SK-N-SH treated with all-trans-retinoic acid at 6 μM for 48 hours (cell line): ENCODE data around the gene ATP6V0C.

Experiments
- ATAC-seq: fragments of 200-7000 bp; cut with Tn5 transposase; 3 replicates; pipeline ENCODE4 v1.9.1; 2020; ENCODE audit warnings: mild to moderate bottlenecking, moderate library complexity
- ARNTL ChIP-seq: fragments of 450-650 bp; formaldehyde crosslinking; IDR thresholded peaks from 2 replicates; pipeline ENCODE4 v1.5.0; 2020; ENCODE audit warnings: low read depth, mild to moderate bottlenecking, moderate library complexity, borderline replicate concordance
- CREB5 ChIP-seq: fragments of 250-450 bp; sonication (Bioruptor Pico); IDR thresholded peaks from 2 replicates; pipeline ENCODE4 v1.5.1; 2020; ENCODE audit warnings: low read depth, mild to moderate bottlenecking, moderate library complexity
- CSRNP3 ChIP-seq: fragments of 250-450 bp; sonication (Bioruptor Pico); IDR thresholded peaks from 2 replicates; pipeline ENCODE4 v1.5.1; 2021; ENCODE audit warnings: mild to moderate bottlenecking, moderate library complexity
- ESRRG ChIP-seq: fragments of 250-450 bp; sonication (Bioruptor Pico); IDR thresholded peaks from 2 replicates; pipeline ENCODE4 v1.6.1; 2021; ENCODE audit warnings: mild to moderate bottlenecking
- GLIS3 ChIP-seq: fragments of 250-450 bp; sonication (Bioruptor Pico); IDR thresholded peaks from 2 replicates; pipeline ENCODE4 v1.5.0; 2020; ENCODE audit warnings: mild to moderate bottlenecking, moderate library complexity
- ISL1 ChIP-seq: fragments of 250-450 bp; sonication (Bioruptor Pico); IDR thresholded peaks from 2 replicates; pipeline ENCODE4 v2.1.2; 2022; ENCODE audit warnings: mild to moderate bottlenecking, moderate library complexity
- OSR1 ChIP-seq: fragments of 250-450 bp; sonication (Bioruptor Pico); IDR thresholded peaks from 2 replicates; pipeline ENCODE4 v1.8.0; 2022; ENCODE audit warnings: moderate library complexity, mild to moderate bottlenecking, inconsistent platforms
- PATZ1 ChIP-seq: fragments of 250-450 bp; sonication (Bioruptor Pico); IDR thresholded peaks from 2 replicates; pipeline ENCODE4 v1.8.0; 2020; ENCODE audit warnings: mild to moderate bottlenecking, moderate library complexity, borderline replicate concordance
- POU6F1 ChIP-seq: fragments of 250-450 bp; sonication (Bioruptor Pico); IDR thresholded peaks from 2 replicates; pipeline ENCODE4 v1.8.0; 2021; ENCODE audit warnings: low read depth, mild to moderate bottlenecking, moderate library complexity, borderline replicate concordance
- PPARA ChIP-seq: fragments of 250-450 bp; sonication (Bioruptor Pico); IDR thresholded peaks from 2 replicates; pipeline ENCODE4 v1.5.0; 2020; ENCODE audit warnings: mild to moderate bottlenecking, borderline replicate concordance
- RARB ChIP-seq: fragments of 250-450 bp; sonication (Bioruptor Pico); IDR thresholded peaks from 2 replicates; pipeline ENCODE4 v1.8.0; 2021; ENCODE audit warnings: mild to moderate bottlenecking, moderate library complexity
- SNAI2 ChIP-seq: fragments of 250-450 bp; sonication (Bioruptor Pico); IDR thresholded peaks from 2 replicates; pipeline ENCODE4 v1.5.0; 2020; ENCODE audit warnings: mild to moderate bottlenecking, moderate library complexity
- TCF4 ChIP-seq: fragments of 250-450 bp; sonication (Bioruptor Pico); IDR thresholded peaks from 2 replicates; pipeline ENCODE4 v1.8.0; 2021; ENCODE audit warnings: mild to moderate bottlenecking, moderate library complexity, borderline replicate concordance
- TOX ChIP-seq: fragments of 250-450 bp; sonication (Bioruptor Pico); IDR thresholded peaks from 2 replicates; pipeline ENCODE4 v1.8.0; 2021; ENCODE audit warnings: mild to moderate bottlenecking, moderate library complexity, borderline replicate concordance
- ZC3H10 ChIP-seq: fragments of 250-450 bp; sonication (Bioruptor Pico); IDR thresholded peaks from 2 replicates; pipeline ENCODE4 v1.5.1; 2021; ENCODE audit warnings: mild to moderate bottlenecking, moderate library complexity
- ZFP3 ChIP-seq: fragments of 250-450 bp; sonication (Bioruptor Pico); IDR thresholded peaks from 2 replicates; pipeline ENCODE4 v1.5.0; 2020; ENCODE audit warnings: mild to moderate bottlenecking, moderate library complexity
- ZFP30 ChIP-seq: fragments of 450-650 bp; formaldehyde crosslinking; IDR thresholded peaks from 2 replicates; pipeline ENCODE4 v1.5.0; 2022; ENCODE audit warnings: mild to moderate bottlenecking, moderate library complexity
- ZNF565 ChIP-seq: fragments of 450-650 bp; formaldehyde crosslinking; conservative IDR thresholded peaks from 2 replicates; pipeline ENCODE4 v1.5.0; 2020; ENCODE audit warnings: low read depth, mild to moderate bottlenecking, moderate library complexity
- ZNF70 ChIP-seq: fragments of 450-650 bp; formaldehyde crosslinking; IDR thresholded peaks from 2 replicates; pipeline ENCODE4 v1.5.0; 2020; ENCODE audit warnings: mild to moderate bottlenecking, moderate library complexity

The ATP6V0C gene

GRCh38 chr16:2466667-2467527 is 46.9 kb upstream of the ATP6V0C start (continued):
- TF ChIP-seq ZFP3: no peak
- TF ChIP-seq ZFP30 (CRISPR knock-in tag): no peak
- no peak for TF ChIP-seq POU6F1
- no peak for TF ChIP-seq ZNF70 (CRISPR knock-in tag)
- no peak for TF ChIP-seq ESRRG (CRISPR knock-in tag)
- TF ChIP-seq ISL1 (CRISPR knock-in tag): no peak
- TF ChIP-seq GLIS3: no peak
- TF ChIP-seq, all 23 proteins: peak for 0

GRCh38 chr16:2467528-2468232 is 46.1 kb upstream of the ATP6V0C start:
- peak; percentile 65 for ATAC-seq

GRCh38 chr16:2468233-2468724 is 45.5 kb upstream of the ATP6V0C start:
- TF ChIP-seq OSR1 (CRISPR knock-in tag) (no peak), ARNTL (CRISPR knock-in tag) (no peak), PATZ1 (CRISPR knock-in tag) (no peak), ESRRG (CRISPR knock-in tag) (no peak), CSRNP3 (no peak), ZFP3 (no peak), ZNF70 (CRISPR knock-in tag) (no peak), ZC3H10 (CRISPR knock-in tag) (no peak), CREB5 (CRISPR knock-in tag) (no peak), RARB (CRISPR knock-in tag) (no peak)
- TF ChIP-seq, all 23 proteins: peak for 0
- ATAC-seq: peak; percentile 32

More at GRCh38 chr16:2467528-2468232, 46.1 kb upstream of the ATP6V0C start:
- TF ChIP-seq ZC3H10 (CRISPR knock-in tag) (no peak), ZNF565 (no peak), SNAI2 (CRISPR knock-in tag) (no peak), PPARA (CRISPR knock-in tag) (no peak), TCF4 (CRISPR knock-in tag) (no peak), OSR1 (CRISPR knock-in tag) (no peak), ESRRG (CRISPR knock-in tag) (no peak), CSRNP3 (no peak), POU6F1 (no peak), CREB5 (CRISPR knock-in tag) (no peak), RARB (CRISPR knock-in tag) (no peak), TOX (CRISPR knock-in tag) (no peak)
- TF ChIP-seq, all 23 proteins: peak for 0
